HEK293T (cell line): ENCODE measurements around the gene GOLGA7B.

Experiments
- CTCF ChIA-PET: fragments of 350-600 bp; formaldehyde crosslinking; extraction: SDS; loops from one replicate; lab custom pipeline; 2021; ENCODE audit warnings: antibody characterized with exemption, inconsistent platforms; lab: Yijun Ruan, JAX
- POLR2A ChIA-PET: fragments of 350-600 bp; formaldehyde crosslinking; extraction: SDS; loops from one replicate; lab custom pipeline; 2020; ENCODE audit warnings: antibody characterized with exemption, inconsistent platforms; lab: Yijun Ruan, JAX
- DNase-seq: peaks from one replicate; pipeline ENCODE4 v3.0.0; 2012; ENCODE audit warnings: mixed read lengths; ENCODE audit errors: extremely low spot score
- ARNT ChIP-seq: fragments of 450-650 bp; IDR thresholded peaks from 2 replicates; pipeline ENCODE4 v1.6.1; 2017; ENCODE audit warnings: mild to moderate bottlenecking
- BHLHE40 ChIP-seq: fragments of 450-650 bp; IDR thresholded peaks from 2 replicates; pipeline ENCODE4 v1.6.1; 2016; ENCODE audit warnings: mild to moderate bottlenecking, moderate library complexity, borderline replicate concordance
- CTBP1 ChIP-seq: fragments of 450-650 bp; IDR thresholded peaks from 2 replicates; pipeline ENCODE4 v1.6.1; 2016; ENCODE audit warnings: borderline replicate concordance
- ELF4 ChIP-seq: fragments of 450-650 bp; IDR thresholded peaks from 2 replicates; pipeline ENCODE4 v1.6.1; 2017; ENCODE audit warnings: antibody characterized with exemption
- FOXA1 ChIP-seq: fragments of 450-650 bp; IDR thresholded peaks from 2 replicates; pipeline ENCODE4 v1.6.1; 2016; ENCODE audit warnings: mild to moderate bottlenecking
- FOXK2 ChIP-seq: fragments of 450-650 bp; IDR thresholded peaks from 2 replicates; pipeline ENCODE4 v1.6.1; 2016; ENCODE audit warnings: mild to moderate bottlenecking
- FOXM1 ChIP-seq: fragments of 450-650 bp; IDR thresholded peaks from 2 replicates; pipeline ENCODE4 v1.6.1; 2017; ENCODE audit warnings: mild to moderate bottlenecking, borderline replicate concordance
- HDGF ChIP-seq: fragments of 450-650 bp; IDR thresholded peaks from 2 replicates; pipeline ENCODE4 v1.6.1; 2017; ENCODE audit warnings: antibody characterized with exemption, borderline replicate concordance
- L3MBTL2 ChIP-seq: fragments of 450-650 bp; conservative IDR thresholded peaks from 2 replicates; pipeline ENCODE4 v1.6.1; 2016; ENCODE audit warnings: mild to moderate bottlenecking
- LEF1 ChIP-seq: fragments of 450-650 bp; IDR thresholded peaks from 2 replicates; pipeline ENCODE4 v1.6.1; 2017; ENCODE audit warnings: mild to moderate bottlenecking, borderline replicate concordance
- NFRKB ChIP-seq: fragments of 450-650 bp; IDR thresholded peaks from 2 replicates; pipeline ENCODE4 v1.6.1; 2016; ENCODE audit warnings: mild to moderate bottlenecking, moderate library complexity
- SP1 ChIP-seq: fragments of 450-650 bp; IDR thresholded peaks from 2 replicates; pipeline ENCODE4 v1.6.1; 2017
- SUZ12 ChIP-seq: fragments of 450-650 bp; IDR thresholded peaks from 2 replicates; pipeline ENCODE4 v1.6.1; 2016; ENCODE audit warnings: mild to moderate bottlenecking
- TARDBP ChIP-seq: fragments of 450-650 bp; IDR thresholded peaks from 2 replicates; pipeline ENCODE4 v1.6.1; 2016
- ZNF384 ChIP-seq: fragments of 450-650 bp; IDR thresholded peaks from 2 replicates; pipeline ENCODE4 v1.6.1; 2016
- TF ChIP-seq, protein P1 (sequence below): fragments of 450-650 bp; IDR thresholded peaks from 2 replicates; pipeline ENCODE4 v1.6.1; 2016

GOLGA7B gene

GRCh38 chr10:97810446-97810845 is 39.2 kb upstream of the GOLGA7B start:
- TF ChIP-seq, protein P1, sequence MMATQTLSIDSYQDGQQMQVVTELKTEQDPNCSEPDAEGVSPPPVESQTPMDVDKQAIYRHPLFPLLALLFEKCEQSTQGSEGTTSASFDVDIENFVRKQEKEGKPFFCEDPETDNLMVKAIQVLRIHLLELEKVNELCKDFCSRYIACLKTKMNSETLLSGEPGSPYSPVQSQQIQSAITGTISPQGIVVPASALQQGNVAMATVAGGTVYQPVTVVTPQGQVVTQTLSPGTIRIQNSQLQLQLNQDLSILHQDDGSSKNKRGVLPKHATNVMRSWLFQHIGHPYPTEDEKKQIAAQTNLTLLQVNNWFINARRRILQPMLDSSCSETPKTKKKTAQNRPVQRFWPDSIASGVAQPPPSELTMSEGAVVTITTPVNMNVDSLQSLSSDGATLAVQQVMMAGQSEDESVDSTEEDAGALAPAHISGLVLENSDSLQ = no peak
- TF ChIP-seq BHLHE40 (no peak), ARNT (no peak), L3MBTL2 (no peak), FOXK2 (no peak), ELF4 (no peak), CTBP1 (no peak), FOXA1 (no peak), HDGF (no peak), SP1 (no peak), TARDBP (no peak), NFRKB (no peak), SUZ12 (no peak), LEF1 (no peak), FOXM1 (no peak), ZNF384 (no peak)
- CTCF ChIA-PET = interaction anchor here (1.4 kb wide), 1 partner anchor 18 kb away, joined by 4 read pairs; no protein-coding TSS in a partner anchor
- POLR2A ChIA-PET = no interaction called here
- no peak for DNase-seq

GRCh38 chr10:97811958-97812357 is 37.7 kb upstream of the GOLGA7B start:
- POLR2A ChIA-PET = no interaction called here
- TF ChIP-seq LEF1 = no peak
- DNase-seq = no peak
- CTCF ChIA-PET = interaction anchor here (1.3 kb wide), 1 partner anchor 20 kb away, joined by 4 read pairs; no protein-coding TSS in a partner anchor

GRCh38 chr10:97812696-97813095 is 36.9 kb upstream of the GOLGA7B start:
- ChIA-PET CTCF (interaction anchor here (0.7 to 1.3 kb wide), 2 partner anchors 21 to 22 kb away, joined by 3 to 4 read pairs; no protein-coding TSS in a partner anchor), POLR2A (no interaction called here)
- DNase-seq = no peak
- TF ChIP-seq NFRKB (no peak), SP1 (no peak), TARDBP (no peak), ARNT (no peak), LEF1 (no peak), BHLHE40 (no peak), ZNF384 (no peak; the same call in 1 of the 2 replicates), HDGF (no peak), L3MBTL2 (no peak), CTBP1 (no peak), FOXK2 (no peak), FOXA1 (no peak), SUZ12 (no peak)
- TF ChIP-seq, protein P1 = no peak

DNA sequence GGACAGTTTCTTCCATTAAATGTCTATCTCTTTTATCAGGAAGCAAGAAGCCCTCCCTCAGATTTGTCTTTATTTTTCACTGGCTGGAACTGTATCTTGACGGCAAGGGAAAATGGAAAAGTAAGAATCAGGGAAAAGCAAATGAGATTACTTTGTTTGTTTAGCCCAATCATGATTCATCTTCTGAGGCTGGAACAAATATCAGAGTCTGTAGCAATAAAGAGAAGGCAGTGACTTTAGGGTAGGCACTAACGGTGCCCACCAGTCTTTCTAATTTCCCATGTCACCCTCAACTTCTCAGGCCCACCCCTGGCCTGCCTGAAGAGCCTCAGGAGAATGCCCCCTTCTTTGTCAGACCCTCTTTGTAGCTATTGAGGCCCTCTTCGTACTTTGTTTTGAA is 36.3 kb upstream of the GOLGA7B start:
- no peak for TF ChIP-seq L3MBTL2

DNA sequence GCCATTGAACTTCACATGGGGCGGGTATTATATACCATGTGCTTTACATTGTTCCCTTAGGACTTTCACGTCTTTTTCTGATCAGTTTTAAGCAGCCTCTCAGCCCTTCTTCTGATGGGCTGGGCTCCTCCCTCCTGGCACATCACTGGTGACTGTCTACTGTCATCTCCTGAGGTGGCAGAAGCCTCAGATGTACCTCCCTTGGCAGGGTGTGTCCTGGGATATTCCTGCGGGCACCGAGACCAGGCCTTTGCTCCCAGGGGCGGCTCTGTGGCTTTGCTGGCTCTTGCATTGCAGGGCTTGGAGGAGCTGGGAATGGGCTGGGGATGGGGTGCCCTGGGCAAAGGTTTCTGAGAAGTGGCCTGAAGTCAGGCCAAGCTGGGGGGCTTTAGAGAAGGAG is 34.6 kb upstream of the GOLGA7B start:
- no peak for DNase-seq
- no peak for TF ChIP-seq FOXM1
- TF ChIP-seq, protein P1 = no peak
- no peak for TF ChIP-seq BHLHE40
- no peak for TF ChIP-seq L3MBTL2
- TF ChIP-seq NFRKB = no peak
- no peak for TF ChIP-seq ARNT
- no peak for TF ChIP-seq LEF1
- no peak for TF ChIP-seq TARDBP
- no peak for TF ChIP-seq HDGF
- no peak for TF ChIP-seq FOXK2
- no peak for TF ChIP-seq SP1
- no peak for TF ChIP-seq SUZ12
- TF ChIP-seq FOXA1 = no peak
- TF ChIP-seq ELF4 = no peak
- no peak for TF ChIP-seq ZNF384
- POLR2A ChIA-PET = no interaction called here
- CTCF ChIA-PET = no interaction called here

More for the DNA sequence above, 36.3 kb upstream of the GOLGA7B start:
- CTCF ChIA-PET = interaction anchor here (0.7 kb wide), 1 partner anchor 21 kb away, joined by 3 read pairs; no protein-coding TSS in a partner anchor
- no peak for DNase-seq
- POLR2A ChIA-PET = no interaction called here

DNA sequence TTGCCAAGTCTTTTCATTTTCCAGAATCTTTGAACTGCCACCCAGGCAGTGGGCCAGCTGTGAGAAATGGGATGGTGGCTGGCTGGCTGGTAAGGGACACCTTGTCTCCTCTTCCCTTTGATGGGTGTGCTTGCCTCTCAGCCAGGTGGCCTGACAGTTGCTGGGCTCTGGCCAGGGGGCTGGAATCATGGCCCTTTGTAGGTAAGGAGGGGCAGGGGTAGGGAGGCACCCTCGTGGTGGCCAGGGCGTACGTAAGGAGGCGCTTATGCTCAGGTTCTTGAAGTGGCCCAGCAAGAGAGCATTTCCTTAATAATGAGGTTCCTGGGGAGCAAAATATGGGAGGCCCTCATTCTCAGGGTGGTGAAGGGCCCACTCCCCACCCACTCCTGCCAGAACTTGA is 33.0 kb upstream of the GOLGA7B start:
- CTCF ChIA-PET = no interaction called here
- no peak for DNase-seq
- POLR2A ChIA-PET = no interaction called here
- TF ChIP-seq ARNT = no peak
- no peak for TF ChIP-seq FOXA1
- no peak for TF ChIP-seq FOXM1
- TF ChIP-seq, protein P1 = no peak
- TF ChIP-seq LEF1 = no peak
- TF ChIP-seq ZNF384 = no peak
- TF ChIP-seq SUZ12 = no peak
- TF ChIP-seq ELF4 = no peak
- no peak for TF ChIP-seq NFRKB
- TF ChIP-seq SP1 = no peak
- TF ChIP-seq L3MBTL2 = no peak
- TF ChIP-seq BHLHE40 = no peak
- no peak for TF ChIP-seq CTBP1
- no peak for TF ChIP-seq FOXK2
- TF ChIP-seq HDGF = no peak
- no peak for TF ChIP-seq TARDBP
